ENCODE results near the gene FNIP2. TPM values are rescaled to one million over a fixed set of nuclear protein-coding genes. Genes with fewer than 3 reads are reported as not detected.
A peak's percentile ranks its signal among the peaks of the same experiment; 100 is the strongest.

Gene FNIP2
- total RNA-seq, 2 experiments from 2014 or later = 10.1 to 11.3 TPM

DNA sequence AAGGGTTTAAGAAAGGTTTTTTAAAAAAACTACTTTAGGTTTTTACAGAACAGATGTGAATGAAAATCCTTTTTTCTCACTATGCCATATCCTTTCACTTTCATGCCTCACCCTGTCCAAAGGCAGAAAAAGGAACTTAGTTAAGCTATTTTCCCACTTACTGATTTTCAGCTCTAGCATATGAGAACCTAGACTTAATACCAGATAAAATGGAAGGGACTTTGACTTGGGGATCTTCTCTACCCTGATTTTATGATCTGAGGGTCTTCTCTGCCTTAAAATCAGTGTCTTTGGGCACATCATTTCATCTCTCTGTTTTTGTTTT is 42.4 kb downstream of the FNIP2 start:
- H3K9me3 Mint-ChIP-seq = no peaks in the 10 kb centered on the region
- no peak for DNase-seq
- CTCF ChIA-PET = interaction anchor here (1.0 to 1.9 kb wide), 4 partner anchors 10 to 41 kb away, joined by 3 to 7 read pairs (median 4); no protein-coding TSS in a partner anchor
- no peaks in the 10 kb centered on the region for H3K27me3 Mint-ChIP-seq (ENCODE audit: low read depth)
- intact Hi-C loops (cut with micrococcal nuclease) = loop anchor here (1.0 to 5.0 kb wide), 6 partner anchors 33 to 291 kb away; partner anchors contain the start of genes FNIP2 and RAPGEF2
- H3K4me1 Mint-ChIP-seq (ENCODE audit: low read depth) = peaks cover 40% of the 10 kb centered on the region
- H3K4me3 Mint-ChIP-seq = no peak overlapping the region
- H3K27ac Mint-ChIP-seq = no peak overlapping the region
- H3K36me3 Mint-ChIP-seq (ENCODE audit: low read depth) = no peaks in the 10 kb centered on the region

DNA sequence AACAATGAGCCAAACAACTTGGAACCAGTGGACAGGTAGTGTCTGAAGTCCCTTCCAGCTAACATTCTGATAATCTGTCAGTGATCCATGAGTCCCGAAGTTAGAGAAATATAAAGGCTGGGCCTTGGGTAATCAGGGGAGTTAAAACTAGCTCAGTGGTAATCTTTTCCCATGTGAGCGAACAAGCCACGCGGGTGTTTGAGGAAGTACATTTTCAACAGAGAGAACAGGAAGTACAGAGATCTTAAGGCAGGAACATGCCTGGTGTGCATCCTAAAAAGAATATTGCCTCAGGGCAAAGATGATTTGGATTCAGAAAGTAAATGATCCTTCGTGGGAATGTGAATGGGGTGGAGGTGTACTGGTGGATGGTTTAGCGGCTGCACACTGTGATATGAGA is 42.9 kb downstream of the FNIP2 start:
- H3K4me1 Mint-ChIP-seq (ENCODE audit: low read depth) = peaks cover 40% of the 10 kb centered on the region
- H3K4me3 Mint-ChIP-seq = peak overlapping the region; percentile 41
- H3K9me3 Mint-ChIP-seq = no peaks in the 10 kb centered on the region
- CTCF ChIA-PET = interaction anchor here (0.9 to 1.9 kb wide), 6 partner anchors 10 to 42 kb away, joined by 3 to 7 read pairs (median 3); no protein-coding TSS in a partner anchor
- no peaks in the 10 kb centered on the region for H3K36me3 Mint-ChIP-seq (ENCODE audit: low read depth)
- peak; percentile 38 for DNase-seq
- intact Hi-C loops (cut with micrococcal nuclease) = loop anchor here (1.0 to 5.0 kb wide), 6 partner anchors 33 to 291 kb away; partner anchors contain the start of genes FNIP2 and RAPGEF2
- no peaks in the 10 kb centered on the region for H3K27me3 Mint-ChIP-seq (ENCODE audit: low read depth)
- peak overlapping the region; percentile 44 for H3K27ac Mint-ChIP-seq

GRCh38 chr4:158812133-158812532 is 43.3 kb downstream of the FNIP2 start:
- Mint-ChIP-seq H3K9me3 (no peaks in the 10 kb centered on the region), H3K27ac (no peak overlapping the region), H3K36me3 (ENCODE audit: low read depth) (no peaks in the 10 kb centered on the region), H3K4me1 (ENCODE audit: low read depth) (peaks cover 44% of the 10 kb centered on the region), H3K4me3 (no peak overlapping the region), H3K27me3 (ENCODE audit: low read depth) (no peaks in the 10 kb centered on the region)
- no peak for DNase-seq
- intact Hi-C loops (cut with micrococcal nuclease) = loop anchor here (5.0 kb wide), 1 partner anchor 290 kb away; the partner anchor contains the start of gene RAPGEF2
- CTCF ChIA-PET = interaction anchor here (0.9 to 1.5 kb wide), 3 partner anchors 9 to 40 kb away, joined by 3 to 4 read pairs (median 3); no protein-coding TSS in a partner anchor

DNA sequence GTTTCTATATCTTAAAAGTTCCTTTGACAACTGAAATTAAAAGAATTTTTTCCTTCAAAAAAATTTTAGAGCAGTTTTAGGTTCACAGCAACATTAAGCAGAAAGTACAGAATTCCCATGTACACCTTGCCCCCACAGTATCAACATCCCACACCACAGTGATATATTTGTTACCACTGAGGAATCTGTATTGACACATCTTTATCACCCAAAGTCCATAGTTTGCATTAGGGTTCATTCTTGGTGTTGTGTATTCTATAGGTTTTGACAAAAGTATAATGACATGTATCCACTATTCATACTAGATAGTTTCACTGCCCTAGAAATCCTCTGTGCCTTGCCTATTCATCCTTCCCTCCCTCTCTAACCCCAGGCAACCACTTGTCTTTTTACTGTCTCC is 43.7 kb downstream of the FNIP2 start:
- H3K9me3 Mint-ChIP-seq = no peaks in the 10 kb centered on the region
- no peak overlapping the region for H3K4me3 Mint-ChIP-seq
- H3K27ac Mint-ChIP-seq = no peak overlapping the region
- no peaks in the 10 kb centered on the region for H3K36me3 Mint-ChIP-seq (ENCODE audit: low read depth)
- H3K27me3 Mint-ChIP-seq (ENCODE audit: low read depth) = no peaks in the 10 kb centered on the region
- CTCF ChIA-PET = interaction anchor here (0.9 to 1.5 kb wide), 2 partner anchors 9 to 39 kb away, joined by 3 read pairs; no protein-coding TSS in a partner anchor
- H3K4me1 Mint-ChIP-seq (ENCODE audit: low read depth) = peaks cover 46% of the 10 kb centered on the region
- DNase-seq = no peak
- intact Hi-C loops (cut with micrococcal nuclease) = loop anchor here (5.0 kb wide), 1 partner anchor 290 kb away; the partner anchor contains the start of gene RAPGEF2

DNA sequence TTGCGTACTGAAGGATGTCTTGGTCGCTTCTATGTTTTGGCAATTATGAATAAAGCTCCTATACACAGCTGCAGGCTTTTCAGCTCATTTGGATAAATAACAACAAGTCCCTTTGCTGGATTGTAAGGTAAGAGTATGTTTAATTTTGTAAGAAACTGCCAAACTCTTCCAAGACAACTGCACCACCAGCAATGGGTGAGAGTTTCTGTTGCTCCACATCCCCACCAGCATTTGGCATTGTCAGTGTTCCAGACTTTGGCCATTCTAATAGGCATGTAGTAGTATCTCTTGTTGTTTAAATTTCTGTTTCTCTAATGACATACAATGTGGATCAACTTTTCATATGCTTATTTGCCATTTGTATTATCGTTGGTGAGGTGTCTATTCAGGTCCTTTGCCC is 44.3 kb downstream of the FNIP2 start:
- no peaks in the 10 kb centered on the region for H3K9me3 Mint-ChIP-seq
- H3K4me3 Mint-ChIP-seq = no peak overlapping the region
- H3K27me3 Mint-ChIP-seq (ENCODE audit: low read depth) = no peaks in the 10 kb centered on the region
- no peaks in the 10 kb centered on the region for H3K36me3 Mint-ChIP-seq (ENCODE audit: low read depth)
- DNase-seq = no peak
- CTCF ChIA-PET = interaction anchor here (0.7 to 1.5 kb wide), 2 partner anchors 8 to 101 kb away, joined by 3 read pairs; no protein-coding TSS in a partner anchor
- peaks cover 51% of the 10 kb centered on the region for H3K4me1 Mint-ChIP-seq (ENCODE audit: low read depth)
- no peak overlapping the region for H3K27ac Mint-ChIP-seq
- intact Hi-C loops (cut with micrococcal nuclease) = loop anchor here (5.0 kb wide), 1 partner anchor 289 kb away; the partner anchor contains the start of gene RAPGEF2

DNA sequence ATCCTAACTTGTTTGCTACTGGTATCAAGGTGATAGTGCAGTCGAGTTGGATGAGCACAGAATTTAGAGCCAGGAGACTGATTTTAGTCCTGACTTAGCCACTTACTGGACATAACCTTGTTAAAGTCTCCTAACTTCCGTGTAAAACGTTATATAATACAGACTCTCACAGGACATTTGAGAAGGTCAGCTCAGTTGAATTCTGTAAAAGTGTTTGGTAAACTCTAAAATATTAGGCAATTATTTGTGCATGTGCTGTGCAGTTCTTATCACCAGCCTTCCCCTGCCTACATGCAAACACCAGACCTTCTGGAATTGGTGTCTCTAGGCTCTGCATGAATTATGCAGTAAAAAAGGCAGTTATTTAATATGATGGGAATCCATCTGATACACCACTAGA is 45.4 kb downstream of the FNIP2 start:
- Mint-ChIP-seq H3K4me3 (no peak overlapping the region), H3K9me3 (no peaks in the 10 kb centered on the region), H3K4me1 (ENCODE audit: low read depth) (peaks cover 52% of the 10 kb centered on the region), H3K27ac (no peak overlapping the region), H3K36me3 (ENCODE audit: low read depth) (no peaks in the 10 kb centered on the region), H3K27me3 (ENCODE audit: low read depth) (no peaks in the 10 kb centered on the region)
- CTCF ChIA-PET = interaction anchor here (0.6 kb wide), 1 partner anchor 198 kb away, joined by 3 read pairs; no protein-coding TSS in a partner anchor
- no peak for DNase-seq
- intact Hi-C loops (cut with micrococcal nuclease) = loop anchor here (5.0 kb wide), 1 partner anchor 288 kb away; the partner anchor contains the start of gene RAPGEF2

- CTCF ChIA-PET = interaction anchor here (0.6 kb wide), 1 partner anchor 199 kb away, joined by 3 read pairs; no protein-coding TSS in a partner anchor
- intact Hi-C loops (cut with micrococcal nuclease) = loop anchor here (5.0 kb wide), 1 partner anchor 288 kb away; the partner anchor contains the start of gene RAPGEF2
- Mint-ChIP-seq H3K36me3 (ENCODE audit: low read depth) (no peaks in the 10 kb centered on the region), H3K9me3 (no peaks in the 10 kb centered on the region), H3K4me1 (ENCODE audit: low read depth) (peaks cover 49% of the 10 kb centered on the region), H3K27me3 (ENCODE audit: low read depth) (no peaks in the 10 kb centered on the region), H3K4me3 (no peak overlapping the region), H3K27ac (no peak overlapping the region)
- DNase-seq = no peak
Observed at GRCh38 chr4:158814636-158815330, 46.0 kb downstream of the FNIP2 start.

DNA sequence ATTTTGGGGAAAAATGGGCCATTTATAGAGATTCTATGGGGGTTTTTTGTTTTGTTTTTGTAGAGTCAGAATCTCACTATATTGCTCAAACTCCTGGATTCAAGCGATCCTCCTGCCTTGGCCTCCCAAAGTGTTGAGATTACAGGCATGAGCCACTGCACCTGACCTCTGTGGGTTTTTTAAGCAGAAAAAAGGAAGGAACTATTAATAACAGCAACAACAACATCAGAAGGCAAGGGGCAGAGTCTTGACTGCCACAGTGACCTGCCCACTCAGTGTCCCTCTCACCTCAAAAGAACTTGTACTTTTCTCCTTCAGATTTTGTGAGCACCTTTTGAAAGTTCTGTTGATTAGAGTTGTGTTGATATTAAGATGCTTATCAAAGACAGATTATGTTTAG is 48.1 kb downstream of the FNIP2 start:
- H3K27me3 Mint-ChIP-seq (ENCODE audit: low read depth) = no peaks in the 10 kb centered on the region
- peaks cover 2% of the 10 kb centered on the region for H3K36me3 Mint-ChIP-seq (ENCODE audit: low read depth)
- H3K4me1 Mint-ChIP-seq (ENCODE audit: low read depth) = peaks cover 46% of the 10 kb centered on the region
- intact Hi-C loops (cut with micrococcal nuclease) = no loop called here
- DNase-seq = no peak
- H3K4me3 Mint-ChIP-seq = no peak overlapping the region
- CTCF ChIA-PET = no interaction called here
- no peak overlapping the region for H3K27ac Mint-ChIP-seq
- no peaks in the 10 kb centered on the region for H3K9me3 Mint-ChIP-seq

DNA sequence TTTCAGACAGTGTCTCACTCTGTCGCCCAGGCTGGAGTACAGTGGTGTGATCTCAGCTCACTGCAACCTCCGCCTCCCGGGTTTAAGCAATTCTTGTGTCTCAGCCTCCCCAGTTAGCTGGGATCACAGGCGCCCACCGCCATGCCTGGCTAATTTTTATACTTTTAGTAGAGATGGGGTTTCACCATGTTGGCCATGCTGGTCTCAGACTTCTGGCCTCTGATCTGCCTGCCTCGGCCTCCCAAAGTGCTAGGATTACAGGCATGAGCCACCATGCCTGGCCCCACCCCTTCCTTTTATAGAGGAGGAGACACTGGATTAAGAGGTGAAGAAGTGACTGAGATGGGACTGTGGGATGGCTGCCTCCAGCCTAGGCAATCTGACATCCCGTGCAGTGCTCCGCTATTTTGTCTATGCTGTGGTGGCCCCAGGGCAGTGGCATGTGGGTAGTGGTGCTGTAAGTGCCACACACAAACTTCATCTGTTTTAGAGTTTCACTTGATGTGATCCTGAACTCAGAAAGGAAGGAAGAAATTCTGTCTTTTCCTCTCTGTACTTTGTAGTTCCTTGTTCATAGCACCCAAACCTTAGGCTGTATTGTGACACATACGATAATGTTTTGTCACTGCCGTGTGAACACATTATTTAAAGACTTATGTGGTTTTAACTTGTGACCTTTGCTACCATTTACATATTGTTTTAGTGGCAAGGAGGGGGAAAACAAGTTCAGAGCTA is 48.9 kb downstream of the FNIP2 start:
- Mint-ChIP-seq H3K9me3 (no peaks in the 10 kb centered on the region), H3K27ac (no peak overlapping the region), H3K27me3 (ENCODE audit: low read depth) (no peaks in the 10 kb centered on the region), H3K36me3 (ENCODE audit: low read depth) (peaks cover 2% of the 10 kb centered on the region), H3K4me3 (no peak overlapping the region), H3K4me1 (ENCODE audit: low read depth) (peaks cover 41% of the 10 kb centered on the region)
- CTCF ChIA-PET = interaction anchor here (1.0 kb wide), 1 partner anchor 34 kb away, joined by 3 read pairs; no protein-coding TSS in a partner anchor
- intact Hi-C loops (cut with micrococcal nuclease) = no loop called here
- DNase-seq = no peak

DNA sequence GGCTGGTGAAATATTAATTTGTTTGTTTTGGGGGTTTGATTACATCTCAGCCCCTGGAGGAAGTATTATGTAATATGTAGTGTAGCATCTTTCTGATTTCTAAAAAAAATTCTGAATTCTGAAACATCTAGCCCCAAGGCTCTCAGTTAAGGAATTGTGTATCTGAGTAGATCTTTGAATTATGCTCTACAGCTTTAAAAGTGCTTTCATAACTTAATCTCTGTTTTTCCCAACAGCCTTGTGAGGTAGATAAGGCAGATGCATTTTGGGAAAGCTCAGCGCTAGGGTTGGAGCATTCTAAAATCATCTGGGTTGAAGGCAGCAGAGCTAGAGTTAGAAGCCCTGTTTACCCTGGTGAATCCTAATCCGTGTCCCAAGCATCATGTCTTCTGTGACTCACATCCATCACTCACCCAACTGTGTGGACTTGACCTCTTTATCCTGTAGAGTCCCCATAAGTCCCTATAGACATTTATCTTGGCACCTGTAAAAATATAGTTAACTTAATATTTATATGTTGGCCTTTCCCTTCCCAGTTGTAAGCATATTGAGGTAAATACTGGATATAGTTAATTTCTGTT is 49.8 kb downstream of the FNIP2 start:
- CTCF ChIA-PET = interaction anchor here (1.0 to 1.4 kb wide), 2 partner anchors 33 to 50 kb away, joined by 3 read pairs; partner anchors contain the start of gene FNIP2
- H3K4me1 Mint-ChIP-seq (ENCODE audit: low read depth) = peaks cover 43% of the 10 kb centered on the region
- no peak for DNase-seq
- no peaks in the 10 kb centered on the region for H3K27me3 Mint-ChIP-seq (ENCODE audit: low read depth)
- no peaks in the 10 kb centered on the region for H3K9me3 Mint-ChIP-seq
- H3K36me3 Mint-ChIP-seq (ENCODE audit: low read depth) = peaks cover 2% of the 10 kb centered on the region
- H3K4me3 Mint-ChIP-seq = no peak overlapping the region
- intact Hi-C loops (cut with micrococcal nuclease) = no loop called here
- no peak overlapping the region for H3K27ac Mint-ChIP-seq

DNA sequence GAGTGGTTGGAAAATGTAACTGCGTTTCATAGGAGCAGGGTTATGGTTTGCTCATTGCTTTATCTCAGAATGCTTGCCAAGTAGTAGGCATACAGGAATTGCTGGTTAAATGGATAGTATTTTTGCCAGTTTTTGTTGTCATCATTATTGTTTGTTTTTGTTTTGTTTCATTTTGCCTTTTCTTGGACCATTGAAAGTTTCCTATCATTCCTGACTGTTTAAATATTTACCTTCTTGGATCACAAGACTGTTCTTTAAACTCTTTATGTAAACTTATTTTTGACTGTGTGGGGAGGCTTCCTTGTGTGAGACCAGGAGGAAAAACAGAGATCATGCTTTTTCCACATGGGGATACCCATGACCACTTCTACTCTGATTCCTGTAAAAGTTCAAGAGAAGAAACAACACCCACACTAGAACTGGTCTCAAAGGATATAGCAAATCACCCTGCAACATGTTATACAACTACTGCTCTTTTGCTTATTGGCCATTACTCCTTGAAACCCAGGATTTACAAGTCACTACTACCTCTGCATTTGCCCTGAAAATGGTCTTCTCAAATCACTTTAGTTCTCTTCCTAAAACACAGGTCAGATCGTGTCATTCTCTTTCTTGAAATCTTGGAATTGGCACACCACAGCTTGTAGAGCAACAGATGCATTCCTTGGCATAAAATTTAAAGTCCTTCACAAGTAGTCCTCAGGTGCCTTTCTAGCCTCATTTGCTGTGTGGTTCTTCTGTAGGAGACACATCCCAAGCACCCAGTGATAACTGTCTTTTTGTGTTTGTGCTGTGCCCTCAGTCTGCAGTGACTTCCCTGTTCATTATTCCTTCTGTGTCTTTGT is 51.3 kb downstream of the FNIP2 start:
- Mint-ChIP-seq H3K4me3 (no peak overlapping the region), H3K4me1 (ENCODE audit: low read depth) (peaks cover 50% of the 10 kb centered on the region), H3K36me3 (ENCODE audit: low read depth) (peaks cover 2% of the 10 kb centered on the region), H3K27ac (no peak overlapping the region), H3K9me3 (no peaks in the 10 kb centered on the region), H3K27me3 (ENCODE audit: low read depth) (no peaks in the 10 kb centered on the region)
- intact Hi-C loops (cut with micrococcal nuclease) = no loop called here
- CTCF ChIA-PET = interaction anchor here (2.0 kb wide), 1 partner anchor 9 kb away, joined by 7 read pairs; no protein-coding TSS in a partner anchor
- no peak for DNase-seq
